ENCODE measurements around the gene OR52A1. TPM values are rescaled to one million over a fixed set of nuclear protein-coding genes. Genes with fewer than 3 reads are reported as not detected.

Gene OR52A1
- total and polyA plus RNA-seq, 2 donors from 2014 or later, result not detected

DNA sequence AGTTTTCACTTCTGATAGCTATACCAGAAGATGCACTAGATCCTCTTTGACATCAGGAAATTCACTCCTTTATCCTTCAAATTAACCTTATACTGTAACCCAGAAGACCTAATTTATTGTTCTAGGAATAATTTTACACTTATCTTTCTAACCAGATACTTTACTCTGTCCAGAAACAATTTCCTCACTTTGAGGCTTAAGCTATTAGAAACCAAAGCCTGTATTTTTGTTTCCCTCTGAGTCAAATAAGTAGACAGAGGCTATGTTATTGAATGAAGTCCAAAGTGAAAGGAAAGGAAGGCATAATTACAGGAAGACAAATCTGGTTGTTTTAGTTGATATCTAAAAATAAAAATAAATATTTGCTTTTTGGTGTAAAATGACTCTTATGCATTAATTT lies 43.7 kb upstream of the OR52A1 start:
- Histone ChIP-seq H3K36me3 (ENCODE audit: control insufficient read depth in 2 of 3, insufficient read depth in 3 of 3, low read length in 3 of 3) (no peaks in the 10 kb centered on the region), H3K9me3 (ENCODE audit: control insufficient read depth in 2 of 3, insufficient read depth in 1 of 3, low read length in 3 of 3) (peaks cover 0 to 3% (median 0%) of the 10 kb centered on the region in 3 donors), H3K4me3 (ENCODE audit: low read length in 3 of 3) (no peak overlapping the region), H3K4me1 (ENCODE audit: control insufficient read depth in 2 of 3, insufficient read depth in 2 of 3, low read depth in 1 of 3, low read length in 3 of 3) (no peaks in the 10 kb centered on the region), H3K27me3 (ENCODE audit: control insufficient read depth, insufficient read depth, low read length) (no peaks in the 10 kb centered on the region), H3K9ac (ENCODE audit: low read length in 3 of 3) (no peak overlapping the region), H3K27ac (ENCODE audit: low read depth in 2 of 2, low read length in 2 of 2) (no peak overlapping the region)
- TF ChIP-seq CTCF (IDR thresholded peaks at IDR 0.05; ENCODE audit: borderline replicate concordance, extremely low read depth, insufficient read depth), result no peak
- DNase-seq (no peak), FAIRE-seq (no peak)
- intact Hi-C loops (cut with DNase I), result no loop called here

GRCh38 chr11:5197536-5197935 lies 43.0 kb upstream of the OR52A1 start:
- no peak for TF ChIP-seq CTCF (IDR thresholded peaks at IDR 0.05; ENCODE audit: borderline replicate concordance, extremely low read depth, insufficient read depth)
- Histone ChIP-seq H3K4me3 (ENCODE audit: low read length in 3 of 3) (no peak overlapping the region), H3K4me1 (ENCODE audit: control insufficient read depth in 2 of 3, insufficient read depth in 2 of 3, low read depth in 1 of 3, low read length in 3 of 3) (no peaks in the 10 kb centered on the region), H3K27ac (ENCODE audit: low read depth in 2 of 2, low read length in 2 of 2) (no peak overlapping the region), H3K9ac (ENCODE audit: low read length in 3 of 3) (no peak overlapping the region), H3K27me3 (ENCODE audit: control insufficient read depth, insufficient read depth, low read length) (no peaks in the 10 kb centered on the region), H3K9me3 (ENCODE audit: control insufficient read depth in 2 of 3, insufficient read depth in 1 of 3, low read length in 3 of 3) (peaks cover 0 to 3% (median 0%) of the 10 kb centered on the region in 3 donors), H3K36me3 (ENCODE audit: control insufficient read depth in 2 of 3, insufficient read depth in 3 of 3, low read length in 3 of 3) (no peaks in the 10 kb centered on the region)
- FAIRE-seq (no peak), DNase-seq (no peak)
- intact Hi-C loops (cut with DNase I), result no loop called here

DNA sequence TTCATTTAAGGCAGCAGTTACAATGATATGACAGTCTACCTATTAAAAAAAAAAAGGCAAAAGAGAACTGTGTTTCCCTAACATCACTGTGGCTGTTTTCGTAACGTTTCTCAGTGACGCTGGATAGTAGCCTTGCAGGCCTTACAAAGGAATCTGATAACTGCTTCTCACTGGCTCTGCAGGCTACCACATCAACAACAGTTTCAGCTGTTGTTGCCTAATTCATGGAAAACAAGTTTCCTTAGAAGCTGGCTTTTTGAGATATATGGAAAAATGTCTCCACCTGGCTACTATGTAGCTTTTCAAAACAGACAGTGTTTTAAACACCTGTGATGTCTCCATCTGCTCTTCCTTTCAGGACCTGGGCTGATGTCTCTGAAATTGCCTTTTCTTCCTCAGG lies 42.2 kb upstream of the OR52A1 start:
- no peak overlapping the region for H3K4me3 ChIP-seq (ENCODE audit: low read length in 3 of 3)
- no peak for TF ChIP-seq CTCF (IDR thresholded peaks at IDR 0.05; ENCODE audit: borderline replicate concordance, extremely low read depth, insufficient read depth)
- FAIRE-seq, result no peak
- H3K36me3 ChIP-seq (ENCODE audit: control insufficient read depth in 2 of 3, insufficient read depth in 3 of 3, low read length in 3 of 3), result no peaks in the 10 kb centered on the region
- no peaks in the 10 kb centered on the region for H3K4me1 ChIP-seq (ENCODE audit: control insufficient read depth in 2 of 3, insufficient read depth in 2 of 3, low read depth in 1 of 3, low read length in 3 of 3)
- peaks cover 0 to 3% (median 0%) of the 10 kb centered on the region in 3 donors for H3K9me3 ChIP-seq (ENCODE audit: control insufficient read depth in 2 of 3, insufficient read depth in 1 of 3, low read length in 3 of 3)
- intact Hi-C loops (cut with DNase I), result no loop called here
- H3K27ac ChIP-seq (ENCODE audit: low read depth in 2 of 2, low read length in 2 of 2), result no peak overlapping the region
- H3K9ac ChIP-seq (ENCODE audit: low read length in 3 of 3), result no peak overlapping the region
- H3K27me3 ChIP-seq (ENCODE audit: control insufficient read depth, insufficient read depth, low read length), result no peaks in the 10 kb centered on the region
- no peak for DNase-seq

- FAIRE-seq (no peak), DNase-seq (no peak)
- H3K4me1 ChIP-seq (ENCODE audit: control insufficient read depth in 2 of 3, insufficient read depth in 2 of 3, low read depth in 1 of 3, low read length in 3 of 3), result no peaks in the 10 kb centered on the region
- no peaks in the 10 kb centered on the region for H3K27me3 ChIP-seq (ENCODE audit: control insufficient read depth, insufficient read depth, low read length)
- no peak for TF ChIP-seq CTCF (IDR thresholded peaks at IDR 0.05; ENCODE audit: borderline replicate concordance, extremely low read depth, insufficient read depth)
- H3K4me3 ChIP-seq (ENCODE audit: low read length in 3 of 3), result no peak overlapping the region
- peaks cover 0 to 3% (median 0%) of the 10 kb centered on the region in 3 donors for H3K9me3 ChIP-seq (ENCODE audit: control insufficient read depth in 2 of 3, insufficient read depth in 1 of 3, low read length in 3 of 3)
- H3K36me3 ChIP-seq (ENCODE audit: control insufficient read depth in 2 of 3, insufficient read depth in 3 of 3, low read length in 3 of 3), result no peaks in the 10 kb centered on the region
- intact Hi-C loops (cut with DNase I), result no loop called here
- no peak overlapping the region for H3K9ac ChIP-seq (ENCODE audit: low read length in 3 of 3)
- no peak overlapping the region for H3K27ac ChIP-seq (ENCODE audit: low read depth in 2 of 2, low read length in 2 of 2)
Measured at GRCh38 chr11:5196067-5196466, 41.5 kb upstream of the OR52A1 start.
